HG03558 (cell line): ENCODE results near the gene AP3B1.
"Not testable (repeated sequence)": the region's sequence is repeated elsewhere in the genome, so short reads cannot be mapped to it uniquely, and the experiment has no call there.

Experiments
- ATAC-seq: cut with Tn5 transposase; IDR thresholded peaks from one replicate; pipeline ENCODE4 v1.9.1; 2021; ENCODE audit warnings: moderate number of reproducible peaks; ENCODE audit not compliant: unreplicated experiment; ENCODE audit errors: extremely low read depth

Gene AP3B1

GRCh38 chr5:78188681-78189080 is 105.8 kb downstream of the AP3B1 start:
- ATAC-seq: not testable (repeated sequence)

- no peak for ATAC-seq
Measured at GRCh38 chr5:78187172-78187571, 107.3 kb downstream of the AP3B1 start.

GRCh38 chr5:78182838-78183237 is 111.7 kb downstream of the AP3B1 start:
- no peak for ATAC-seq

GRCh38 chr5:78178356-78178755 is 116.1 kb downstream of the AP3B1 start:
- ATAC-seq: no peak

- ATAC-seq: not testable (repeated sequence)
Measured at GRCh38 chr5:78170335-78170734, 124.2 kb downstream of the AP3B1 start.

- ATAC-seq: no peak
Measured at GRCh38 chr5:78162253-78162862, 132.1 kb downstream of the AP3B1 start.

- ATAC-seq: no peak
Measured at GRCh38 chr5:78157001-78157400, 137.5 kb downstream of the AP3B1 start.

- no peak for ATAC-seq
Measured at GRCh38 chr5:78151594-78152271, 142.8 kb downstream of the AP3B1 start.

GRCh38 chr5:78137290-78137689 is 157.2 kb downstream of the AP3B1 start:
- ATAC-seq: no peak

GRCh38 chr5:78133423-78133822 is 161.1 kb downstream of the AP3B1 start:
- no peak for ATAC-seq

- no peak for ATAC-seq
Measured at GRCh38 chr5:78132507-78132906, 162.0 kb downstream of the AP3B1 start.

GRCh38 chr5:78129597-78129996 is 164.9 kb downstream of the AP3B1 start:
- ATAC-seq: no peak

GRCh38 chr5:78127875-78128274 is 166.6 kb downstream of the AP3B1 start:
- no peak for ATAC-seq

- no peak for ATAC-seq
Measured at GRCh38 chr5:78126536-78126935, 168.0 kb downstream of the AP3B1 start.

- ATAC-seq: no peak
Measured at GRCh38 chr5:78116167-78116566, 178.3 kb downstream of the AP3B1 start.

GRCh38 chr5:78113689-78114264 is 180.7 kb downstream of the AP3B1 start:
- no peak for ATAC-seq

GRCh38 chr5:78112931-78113330 is 181.6 kb downstream of the AP3B1 start:
- ATAC-seq: no peak

- no peak for ATAC-seq
Measured at GRCh38 chr5:78109891-78110324, 184.6 kb downstream of the AP3B1 start.

GRCh38 chr5:78108564-78108963 is 185.9 kb downstream of the AP3B1 start:
- ATAC-seq: no peak

GRCh38 chr5:78103232-78103918 is 191.1 kb downstream of the AP3B1 start:
- ATAC-seq: no peak

- no peak for ATAC-seq
Measured at GRCh38 chr5:78102500-78102899, 192.0 kb downstream of the AP3B1 start.
